HG02870 (cell line): ENCODE results near the gene TIGD1.

ENCODE experiments used
- ATAC-seq: cut with Tn5 transposase; IDR thresholded peaks from one replicate; pipeline ENCODE4 v1.9.1; 2021; ENCODE audit warnings: mild to moderate bottlenecking, moderate library complexity; ENCODE audit not compliant: unreplicated experiment

The TIGD1 gene

GRCh38 chr2:232502911-232503808, 47.2 kb downstream of the TIGD1 start:
- ATAC-seq = no peak

DNA sequence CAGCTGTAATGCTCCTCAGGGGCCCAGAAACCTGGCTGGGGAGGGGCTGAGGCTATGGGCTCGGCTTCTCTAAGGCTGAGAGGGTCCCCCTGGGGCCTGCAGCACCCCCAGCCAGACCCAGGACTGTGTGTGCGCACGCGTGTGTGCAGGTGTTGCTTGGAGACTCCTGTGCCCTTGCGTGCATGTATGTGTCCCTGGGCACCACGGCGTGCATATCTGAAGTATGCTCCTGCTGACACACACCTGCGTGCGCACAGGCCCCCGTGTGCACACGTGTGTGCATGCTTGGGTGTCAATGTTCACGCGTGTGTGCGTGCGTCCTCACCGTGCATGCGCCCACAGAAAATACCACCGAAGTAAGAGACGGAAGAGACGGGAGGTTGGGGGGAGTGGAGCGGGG, 47.8 kb downstream of the TIGD1 start:
- ATAC-seq = no peak

GRCh38 chr2:232501794-232502390, 48.5 kb downstream of the TIGD1 start:
- ATAC-seq = no peak

- ATAC-seq = no peak
Measured at GRCh38 chr2:232501331-232501771, 49.0 kb downstream of the TIGD1 start.

GRCh38 chr2:232498452-232498851, 51.9 kb downstream of the TIGD1 start:
- ATAC-seq = no peak
